Endothelial cell of umbilical vein (primary cell): ENCODE results near the gene AKAIN1. TPM values are rescaled to one million over a fixed set of nuclear protein-coding genes. Genes with fewer than 3 reads are reported as not detected.

Source experiments
- BruUV-seq: library from RNA; stranded (reverse); fragments of 400-500 nt; replicated peaks from 2 replicates; lab custom pipeline; 2021; lab: Mats Ljungman, UMichigan
- CTCF ChIA-PET: fragments of 300-600, 350-600 bp; sonication (Branson Sonifier 250); formaldehyde crosslinking; loops from one replicate; lab custom pipeline; 2021; ENCODE audit warnings: antibody characterized with exemption, inconsistent platforms; lab: Charles Lee
- POLR2A ChIA-PET: fragments of 300-600, 350-600 bp; sonication (Branson Sonifier 250); formaldehyde crosslinking; loops from one replicate; lab custom pipeline; 2021; ENCODE audit warnings: antibody characterized with exemption, inconsistent platforms; lab: Charles Lee
- DNase-seq: peaks from one replicate; pipeline ENCODE4 v3.0.0-alpha.2; 2011; ENCODE audit warnings: low read depth, low spot score
- FAIRE-seq: peaks from 2 replicates; lab custom pipeline; 2011; peaks lifted over from hg19 to GRCh38; lab: Jason Lieb, UNC
- H2AFZ ChIP-seq: 2 replicates; pipeline ENCODE4 v1.6.0; 2012; ENCODE audit warnings: low read depth, low read length, control low read depth, inconsistent platforms
- H3K27ac ChIP-seq: 2 replicates; pipeline ENCODE4 v1.5.1; 2011; ENCODE audit warnings: low read depth, mild to moderate bottlenecking, control low read depth, low read length, moderate library complexity; ENCODE audit not compliant: insufficient read depth
- H3K27me3 ChIP-seq, 2 experiments: 2 replicates each; pipeline versions ENCODE4 v1.6.0 to v1.6.1; 2011; ENCODE audit warnings: low read length in 2 of 2, mixed read lengths in 1 of 2; ENCODE audit not compliant: control insufficient read depth in 2 of 2, insufficient read depth in 2 of 2
- H3K36me3 ChIP-seq, 2 experiments: 2 replicates in 1 of 2; 3 replicates in 1 of 2; pipeline ENCODE4 v1.5.1; 2011; ENCODE audit warnings: low read length in 2 of 2, mild to moderate bottlenecking in 1 of 2, moderate library complexity in 1 of 2; ENCODE audit not compliant: control insufficient read depth in 2 of 2, insufficient read depth in 2 of 2; ENCODE audit errors: extremely low read depth in 1 of 2
- H3K4me1 ChIP-seq: 3 replicates; pipeline ENCODE4 v1.5.1; 2011; ENCODE audit warnings: mild to moderate bottlenecking, low read length; ENCODE audit not compliant: control insufficient read depth, insufficient read depth; ENCODE audit errors: extremely low read depth
- H3K4me2 ChIP-seq: 2 replicates; pipeline ENCODE4 v1.6.1; 2011; ENCODE audit warnings: low read length, control low read depth, mixed read lengths; ENCODE audit not compliant: insufficient read depth
- H3K4me3 ChIP-seq, 3 experiments: fragments of 200-600 bp in 1 of 3; sonication (generic), shearing (Covaris generic) in 1 of 3; replicated peaks in 1 of 3; 2 replicates each; pipeline ENCODE4 v1.5.1; 2011 to 2016; ENCODE audit warnings: control low read depth in 3 of 3, low read length in 3 of 3, mild to moderate bottlenecking in 2 of 3, inconsistent platforms in 1 of 3, low read depth in 1 of 3, moderate library complexity in 1 of 3; ENCODE audit not compliant: insufficient read depth in 1 of 3
- H3K79me2 ChIP-seq: 2 replicates; pipeline ENCODE4 v1.6.0; 2012; ENCODE audit warnings: low read length, inconsistent platforms; ENCODE audit not compliant: control insufficient read depth, insufficient read depth
- H3K9ac ChIP-seq: replicated peaks from 2 replicates; pipeline ENCODE3; 2011; ENCODE audit warnings: low read length, control low read depth; ENCODE audit not compliant: insufficient read depth; ENCODE audit errors: extremely low read depth
- H3K9me1 ChIP-seq: replicated peaks from 3 replicates; pipeline ENCODE4 v1.6.0; 2011; ENCODE audit warnings: mild to moderate bottlenecking, low read length; ENCODE audit not compliant: control insufficient read depth, insufficient read depth; ENCODE audit errors: extremely low read depth
- H3K9me3 ChIP-seq: replicated peaks from 2 replicates; pipeline ENCODE4 v1.5.1; 2012; ENCODE audit warnings: low read length, inconsistent platforms; ENCODE audit not compliant: control insufficient read depth, insufficient read depth
- H4K20me1 ChIP-seq: replicated peaks from 2 replicates; pipeline ENCODE3; 2011; ENCODE audit warnings: mild to moderate bottlenecking, low read length; ENCODE audit not compliant: control insufficient read depth, insufficient read depth; ENCODE audit errors: extremely low read depth
- EZH2 ChIP-seq: IDR thresholded peaks from 2 replicates; pipeline ENCODE4 v1.6.1; 2012; ENCODE audit warnings: borderline replicate concordance, low read depth, mild to moderate bottlenecking, moderate library complexity, low read length, inconsistent platforms; ENCODE audit not compliant: severe bottlenecking
- FOS ChIP-seq: IDR thresholded peaks from 2 replicates; pipeline ENCODE4 v1.6.1; 2011; ENCODE audit warnings: mild to moderate bottlenecking, low read length, moderate library complexity, borderline replicate concordance; ENCODE audit not compliant: insufficient read depth
- GATA2 ChIP-seq: IDR thresholded peaks from 2 replicates; pipeline ENCODE4 v1.7.0; 2011; ENCODE audit warnings: low read depth, mild to moderate bottlenecking, moderate library complexity, mixed read lengths, low read length; ENCODE audit not compliant: insufficient read length, insufficient read depth
- JUN ChIP-seq: IDR thresholded peaks from 2 replicates; pipeline ENCODE4 v1.6.1; 2011; ENCODE audit warnings: borderline replicate concordance, low read depth; ENCODE audit not compliant: insufficient read length, insufficient read depth
- MAX ChIP-seq: IDR thresholded peaks from 2 replicates; pipeline ENCODE4 v1.6.1; 2011; ENCODE audit not compliant: insufficient read depth, insufficient read length
- MYC ChIP-seq: IDR thresholded peaks from one replicate; pipeline ENCODE4 v1.6.1; 2011; ENCODE audit warnings: mild to moderate bottlenecking, low read depth, low read length
- POLR2A ChIP-seq: IDR thresholded peaks from 2 replicates; pipeline ENCODE4 v1.6.1; 2012; ENCODE audit warnings: low read depth, mild to moderate bottlenecking, control low read depth, low read length
- POLR2AphosphoS5 ChIP-seq: IDR thresholded peaks from 2 replicates; pipeline ENCODE4 v1.6.1; 2012; ENCODE audit warnings: low read depth, mild to moderate bottlenecking, control low read depth, low read length, moderate library complexity; ENCODE audit not compliant: insufficient read depth
- dilution Hi-C: fragments of 300-500 bp; cut with MboI; formaldehyde crosslinking; loops from one replicate; pipeline ENCODE4 v1.15.0; 2019; ENCODE audit warnings: low sequenced_read_pairs; ENCODE audit not compliant: extremely low pct_ligation_motif_present
- intact Hi-C: fragments of 100-400 bp; cut with micrococcal nuclease; formaldehyde crosslinking; loops from one replicate; pipeline ENCODE4 v1.10.0; 2022
- polyA plus RNA-seq, 4 experiments: library from polyadenylated mRNA; depleted of rRNA in 3 of 4; stranded (reverse) in 3 of 4; unstranded in 1 of 4; fragments of >200 nt; gene quantifications; 2 replicates each; pipeline versions ENCODE4 v1.2.1 to v1.2.3, GENCODE V29; 2011 to 2012; ENCODE audit warnings: missing spikeins in 1 of 4
- total RNA-seq: library from RNA; stranded (reverse); gene quantifications from 2 replicates; pipeline ENCODE4 v1.2.3, GENCODE V29; 2021
- TF ChIP-seq, protein P1 (sequence below), 2 donors: IDR thresholded peaks; 1 replicate in 1 of 2; 2 replicates in 1 of 2; pipeline ENCODE4 v1.5.1; 2011; ENCODE audit warnings: low read length in 2 of 2, mild to moderate bottlenecking in 2 of 2, moderate library complexity in 2 of 2, control low read depth in 1 of 2, inconsistent platforms in 1 of 2, low read depth in 1 of 2; ENCODE audit not compliant: insufficient read depth in 1 of 2; ENCODE audit errors: extremely low read depth in 1 of 2

AKAIN1 gene
- total and polyA plus RNA-seq, 2 donors (not counting 3 experiments of a cell fraction or from before 2014, with no cell fraction given), result not detected

DNA sequence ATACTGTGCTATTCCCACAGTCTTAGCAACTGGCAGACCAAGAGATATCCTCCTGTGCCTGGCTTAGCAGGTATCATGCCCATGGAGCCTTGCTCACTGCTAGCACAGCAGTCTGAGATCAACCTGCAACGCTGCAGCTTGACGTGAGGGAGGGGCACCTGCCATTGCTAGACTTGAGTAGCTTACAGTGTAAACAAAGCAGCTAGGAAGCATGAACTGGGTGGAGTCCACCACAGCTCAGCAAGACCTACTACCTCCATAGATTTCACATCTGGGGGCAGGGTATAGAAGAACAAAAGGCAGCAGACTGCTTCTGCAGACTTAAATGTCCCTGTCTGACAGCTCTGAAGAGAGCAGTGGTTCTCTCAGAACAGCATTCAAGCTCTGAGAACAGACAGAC, 74.8 kb downstream of the AKAIN1 start:
- no peaks in the 10 kb centered on the region for H4K20me1 ChIP-seq
- no peaks in the 10 kb centered on the region for H3K36me3 ChIP-seq
- no peak for FAIRE-seq
- BruUV-seq, result no TSS peak
- no peak overlapping the region for H3K27ac ChIP-seq
- no peaks in the 10 kb centered on the region for H3K27me3 ChIP-seq
- intact Hi-C loops (no loop called here), dilution Hi-C loops (no loop called here)
- no peak for DNase-seq
- no peaks in the 10 kb centered on the region for H3K79me2 ChIP-seq
- H3K9me3 ChIP-seq, result no peaks in the 10 kb centered on the region
- H2AFZ ChIP-seq, result no peak overlapping the region
- POLR2A ChIA-PET, result no interaction called here
- no peaks in the 10 kb centered on the region for H3K9me1 ChIP-seq
- no peak for TF ChIP-seq MAX
- no peak for TF ChIP-seq JUN
- TF ChIP-seq, protein P1, sequence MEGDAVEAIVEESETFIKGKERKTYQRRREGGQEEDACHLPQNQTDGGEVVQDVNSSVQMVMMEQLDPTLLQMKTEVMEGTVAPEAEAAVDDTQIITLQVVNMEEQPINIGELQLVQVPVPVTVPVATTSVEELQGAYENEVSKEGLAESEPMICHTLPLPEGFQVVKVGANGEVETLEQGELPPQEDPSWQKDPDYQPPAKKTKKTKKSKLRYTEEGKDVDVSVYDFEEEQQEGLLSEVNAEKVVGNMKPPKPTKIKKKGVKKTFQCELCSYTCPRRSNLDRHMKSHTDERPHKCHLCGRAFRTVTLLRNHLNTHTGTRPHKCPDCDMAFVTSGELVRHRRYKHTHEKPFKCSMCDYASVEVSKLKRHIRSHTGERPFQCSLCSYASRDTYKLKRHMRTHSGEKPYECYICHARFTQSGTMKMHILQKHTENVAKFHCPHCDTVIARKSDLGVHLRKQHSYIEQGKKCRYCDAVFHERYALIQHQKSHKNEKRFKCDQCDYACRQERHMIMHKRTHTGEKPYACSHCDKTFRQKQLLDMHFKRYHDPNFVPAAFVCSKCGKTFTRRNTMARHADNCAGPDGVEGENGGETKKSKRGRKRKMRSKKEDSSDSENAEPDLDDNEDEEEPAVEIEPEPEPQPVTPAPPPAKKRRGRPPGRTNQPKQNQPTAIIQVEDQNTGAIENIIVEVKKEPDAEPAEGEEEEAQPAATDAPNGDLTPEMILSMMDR (IDR thresholded peaks at IDR 0.05; ENCODE audit: extremely low read depth in 1 of 2, insufficient read depth in 1 of 2, low read depth in 1 of 2, low read length in 2 of 2), result no peak
- no peak for TF ChIP-seq POLR2A
- no peak for TF ChIP-seq POLR2AphosphoS5
- TF ChIP-seq MYC, result no peak
- no peak for TF ChIP-seq FOS
- TF ChIP-seq GATA2, result no peak
- TF ChIP-seq EZH2, result no peak
- H3K4me2 ChIP-seq, result no peak overlapping the region
- H3K9ac ChIP-seq, result no peak overlapping the region
- no peak overlapping the region for H3K4me3 ChIP-seq
- no peaks in the 10 kb centered on the region for H3K4me1 ChIP-seq
- CTCF ChIA-PET, result no interaction called here
